B cell (primary cell): ENCODE measurements around the gene MAP3K21.

Experiments used
- CTCF ChIP-seq: fragments of 200-600 bp; IDR thresholded peaks from one replicate; pipeline ENCODE4 v1.8.0; 2022; ENCODE audit warnings: antibody characterized with exemption, mild to moderate bottlenecking
- EZH2 ChIP-seq: IDR thresholded peaks from 2 replicates; pipeline ENCODE4 v1.6.1; 2012; ENCODE audit warnings: borderline replicate concordance, low read depth, mild to moderate bottlenecking, moderate library complexity, low read length; ENCODE audit not compliant: insufficient read depth, poor library complexity, severe bottlenecking

GRCh38 chr1:233383984-233384383 is 56.5 kb downstream of the MAP3K21 start:
- no peak for TF ChIP-seq CTCF
- no peak for TF ChIP-seq EZH2
